NCI-H1436 (cell line): ENCODE measurements around the gene RNF149.

ENCODE experiments used
- DNase-seq: peaks from one replicate; lab custom pipeline; 2025; lab: John Stamatoyannopoulos, UW

Gene RNF149

GRCh38 chr2:101294861-101295260 lies 13.6 kb downstream of the RNF149 start:
- no peak for DNase-seq

DNA sequence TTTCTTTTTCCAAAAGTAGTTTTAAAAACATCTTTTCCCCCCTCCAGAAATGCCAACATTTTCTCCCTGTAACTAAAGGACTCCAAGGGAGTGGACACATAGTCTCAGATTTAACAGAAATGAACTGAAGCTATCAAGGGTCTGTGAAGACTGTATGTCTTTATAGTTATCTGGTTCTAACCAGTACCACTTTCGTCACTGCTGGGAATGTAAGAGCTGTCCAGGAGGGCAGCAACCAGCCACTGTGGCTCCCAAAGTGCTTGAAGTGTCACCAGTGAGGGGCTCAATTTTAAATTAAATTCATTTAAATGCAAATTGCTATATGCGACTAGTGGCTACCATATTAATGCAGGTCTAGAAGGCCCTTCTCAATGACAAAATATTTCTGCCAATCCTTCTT lies 15.0 kb downstream of the RNF149 start:
- no peak for DNase-seq

DNA sequence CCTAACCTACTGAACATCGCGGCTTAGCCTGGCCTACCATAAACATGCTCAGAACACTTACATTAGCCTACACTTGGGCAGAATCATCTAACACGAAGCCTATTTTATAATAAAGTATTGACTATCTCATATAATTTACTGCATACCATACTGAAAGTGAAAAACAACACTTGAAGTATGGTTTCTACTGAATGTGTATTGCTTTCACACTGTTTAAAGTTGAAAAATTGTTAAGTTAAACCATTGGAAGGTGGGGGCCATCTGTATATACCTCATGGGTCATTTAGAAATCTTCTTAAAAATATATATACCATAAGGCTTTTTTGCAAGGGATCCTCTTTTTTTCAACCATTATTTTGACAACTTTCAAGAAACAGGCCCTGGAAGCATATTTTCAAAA lies 16.5 kb downstream of the RNF149 start:
- no peak for DNase-seq

GRCh38 chr2:101290711-101291110 lies 17.8 kb downstream of the RNF149 start:
- no peak for DNase-seq

DNA sequence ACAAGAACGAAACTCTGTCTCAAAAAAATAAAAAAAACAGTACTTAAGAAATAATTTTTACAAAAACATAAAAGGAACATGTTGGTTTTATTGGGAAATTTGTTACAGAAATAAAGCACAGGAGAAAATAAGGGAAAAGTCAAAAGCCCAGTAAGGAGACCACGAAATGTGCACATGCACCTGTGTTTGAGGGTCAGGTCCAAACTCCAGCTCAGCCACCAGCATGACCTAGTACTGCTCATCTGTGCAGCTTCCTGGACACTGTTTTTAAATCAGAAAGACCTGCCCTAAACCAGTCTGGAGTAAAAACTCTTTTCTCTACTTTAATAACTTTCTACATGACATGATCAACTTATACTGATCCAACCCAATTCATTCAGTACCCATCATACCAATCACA lies 21.2 kb downstream of the RNF149 start:
- no peak for DNase-seq

- DNase-seq, result no peak
Observed at GRCh38 chr2:101286684-101287083, 21.8 kb downstream of the RNF149 start.

GRCh38 chr2:101282980-101283379 lies 25.5 kb downstream of the RNF149 start:
- no peak for DNase-seq

DNA sequence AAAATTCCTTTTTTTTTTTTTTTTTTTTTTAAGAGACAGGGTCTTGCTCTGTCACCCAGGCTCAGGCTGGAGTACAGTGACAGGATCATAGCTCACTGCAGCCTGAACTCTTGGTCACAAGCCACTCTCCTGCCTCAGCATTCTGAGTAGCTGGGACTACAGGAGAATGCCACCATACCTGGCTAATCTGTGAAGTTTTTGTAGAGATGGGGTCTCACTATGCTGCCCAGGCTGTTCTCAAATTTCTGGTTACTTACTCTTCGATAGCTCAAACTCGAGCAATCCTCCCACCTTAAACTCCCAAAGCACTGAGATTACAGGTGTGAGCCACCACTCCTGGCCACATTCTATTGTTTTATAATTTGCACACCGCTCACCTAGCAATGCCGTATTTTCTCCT lies 27.0 kb downstream of the RNF149 start:
- DNase-seq, result no peak

GRCh38 chr2:101278925-101279324 lies 29.6 kb downstream of the RNF149 start:
- no peak for DNase-seq

- DNase-seq, result no peak
Observed at GRCh38 chr2:101277111-101277510, 31.4 kb downstream of the RNF149 start.

GRCh38 chr2:101274142-101274541 lies 34.4 kb downstream of the RNF149 start:
- DNase-seq, result no peak

- DNase-seq, result no peak
Observed at GRCh38 chr2:101273056-101273455, 35.4 kb downstream of the RNF149 start.

DNA sequence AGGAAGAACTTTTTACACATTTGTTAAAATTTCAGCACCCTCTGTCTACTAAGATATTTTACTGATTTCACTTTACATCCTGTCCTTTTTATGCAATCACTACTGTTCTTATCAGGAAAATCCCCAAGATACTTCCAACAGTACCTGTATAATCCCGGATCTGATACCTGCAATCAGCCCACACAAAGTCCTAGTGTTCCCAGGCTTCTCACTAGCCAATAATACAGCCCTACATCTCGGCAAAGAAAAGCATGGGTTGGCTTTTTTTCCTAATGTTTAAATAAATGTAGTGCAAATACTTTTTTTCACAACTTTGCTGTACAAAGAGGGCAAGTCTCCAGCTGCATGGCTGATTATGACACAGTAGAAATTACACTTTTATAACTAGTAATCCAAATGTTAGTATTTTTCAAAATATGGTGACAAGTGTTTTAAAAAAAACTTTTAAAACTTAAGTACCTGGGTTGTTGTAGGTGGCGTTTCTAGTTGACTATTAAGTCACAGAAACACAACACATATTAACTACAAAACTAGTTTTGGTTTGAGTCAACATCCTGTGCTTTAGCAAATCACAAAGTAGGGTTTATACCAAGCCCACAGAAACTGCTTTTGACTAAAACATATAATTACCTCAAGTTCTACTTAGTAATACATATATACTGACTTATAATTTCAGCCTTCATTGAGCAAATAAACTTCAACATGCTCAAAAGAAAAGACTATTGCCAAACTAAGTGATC lies 36.3 kb downstream of the RNF149 start:
- DNase-seq, result no peak

- DNase-seq, result no peak
Observed at GRCh38 chr2:101270700-101271259, 37.7 kb downstream of the RNF149 start.

DNA sequence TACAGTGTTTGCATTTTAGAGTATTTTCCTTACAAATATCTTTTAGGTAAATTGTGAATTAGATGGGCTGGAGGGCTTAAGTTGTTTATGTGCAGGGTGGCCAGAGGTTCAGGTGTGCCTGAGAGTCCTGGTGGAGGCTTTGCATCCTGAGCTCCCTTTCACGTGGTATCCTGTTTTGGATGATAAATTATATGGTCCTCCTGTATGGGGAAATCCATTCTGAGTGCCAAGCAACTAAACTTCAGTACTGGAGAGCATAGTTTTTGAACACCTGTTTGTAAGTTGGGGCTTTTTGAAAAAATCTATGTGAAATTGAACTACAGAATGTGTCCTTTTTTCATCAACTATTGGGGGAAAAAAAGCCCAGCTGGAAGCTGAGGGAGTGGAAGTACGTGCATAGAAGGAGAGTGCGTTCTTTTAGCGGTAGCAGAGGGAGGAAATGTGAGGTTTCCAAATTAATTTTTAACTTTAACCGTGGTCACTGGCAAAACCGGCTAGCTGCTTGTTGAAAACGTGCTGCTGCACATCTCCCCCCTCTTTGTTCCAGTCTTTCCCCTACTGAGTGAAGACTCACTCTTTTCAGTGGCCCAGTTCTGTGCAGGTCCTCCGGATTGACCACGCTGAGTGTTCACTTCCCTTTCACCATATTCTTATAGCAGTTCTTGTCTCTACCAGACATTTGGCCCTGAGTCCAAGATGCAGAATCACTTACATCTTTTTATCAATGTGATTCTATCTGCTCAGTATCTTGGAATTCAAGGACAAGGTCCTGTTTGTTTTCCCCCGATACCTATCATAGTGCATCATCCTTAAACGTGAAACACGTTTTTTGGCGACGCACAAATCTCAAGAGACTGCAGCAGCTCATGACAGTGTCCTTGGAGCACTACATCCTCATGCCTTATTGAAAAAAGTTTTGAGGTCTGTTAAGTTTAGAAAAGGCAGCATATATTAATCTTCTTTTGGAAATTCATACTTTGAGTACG lies 40.5 kb downstream of the RNF149 start:
- DNase-seq, result no peak

DNA sequence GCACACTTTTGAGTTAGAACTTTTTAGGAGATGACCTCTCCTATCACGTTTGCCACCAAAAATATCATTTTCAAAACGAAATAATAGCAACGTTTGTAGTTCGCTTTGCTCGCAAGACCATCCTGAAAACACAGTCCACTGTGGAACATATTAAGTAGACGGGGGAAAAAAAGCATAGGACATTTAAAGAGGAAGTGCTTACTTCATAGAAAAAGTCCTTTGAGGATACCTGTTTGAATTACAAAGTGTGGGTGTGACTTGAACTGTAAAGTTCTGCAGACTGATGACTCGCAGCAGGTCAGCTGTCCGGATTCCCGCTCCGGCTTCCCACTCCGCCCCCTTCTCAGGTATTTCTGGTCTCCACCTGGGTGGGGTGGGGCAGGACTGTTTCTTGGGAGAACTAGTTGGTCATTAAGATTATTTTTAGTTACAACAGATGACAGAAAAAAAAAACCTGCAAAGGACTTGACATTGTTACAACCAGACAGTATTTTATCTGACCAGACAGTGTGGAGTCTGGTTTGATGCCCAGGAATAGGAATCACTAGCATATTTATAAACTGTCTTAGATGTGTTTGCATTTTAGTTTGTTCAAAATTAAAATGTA lies 42.5 kb downstream of the RNF149 start:
- DNase-seq, result no peak

DNA sequence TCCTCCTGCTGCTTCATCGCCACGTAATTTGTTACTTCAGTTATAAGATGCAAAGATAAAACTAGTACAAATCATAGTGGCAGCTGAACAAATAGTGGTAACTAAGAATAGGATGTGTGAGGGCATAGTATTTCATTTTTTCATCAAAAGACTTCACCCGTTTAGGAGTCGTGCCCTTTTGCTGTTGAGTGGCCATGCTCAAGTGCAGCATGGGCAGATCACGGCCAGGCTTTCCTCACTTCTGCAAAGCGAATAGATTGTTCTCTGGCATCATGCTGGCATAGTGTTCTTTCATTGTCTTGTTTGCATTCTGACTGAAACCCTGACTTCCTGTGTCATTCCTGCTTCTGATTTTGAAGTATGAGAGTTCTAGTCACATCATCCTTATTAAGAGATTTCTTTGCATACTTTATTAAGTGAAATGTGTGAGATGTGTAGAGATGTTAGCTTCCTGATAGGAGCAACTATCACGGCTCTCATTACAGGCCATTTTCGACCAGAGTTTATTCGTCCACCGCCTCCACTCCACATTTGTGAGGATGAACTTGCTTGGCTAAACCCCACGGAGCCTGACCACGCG lies 44.1 kb downstream of the RNF149 start:
- DNase-seq, result no peak

DNA sequence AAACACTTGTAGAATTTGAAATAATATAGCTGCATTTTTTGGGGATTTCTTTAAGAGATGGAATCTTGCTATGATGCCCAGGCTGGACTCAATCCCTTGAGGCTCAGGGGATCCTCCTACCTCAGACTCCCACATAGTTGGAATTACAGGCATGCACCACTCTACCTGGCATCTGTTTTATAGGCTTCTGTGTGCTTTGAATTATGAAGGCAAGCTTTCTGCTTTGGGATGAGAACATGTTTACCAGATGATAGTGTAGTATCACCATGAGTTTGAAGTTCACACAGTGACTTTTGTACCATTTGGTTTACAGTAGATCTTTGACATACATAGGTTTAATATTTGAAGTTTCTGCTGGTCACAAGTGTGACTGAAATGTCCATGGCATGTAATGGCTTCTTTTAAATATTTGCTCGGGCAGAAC lies 45.1 kb downstream of the RNF149 start:
- no peak for DNase-seq

DNA sequence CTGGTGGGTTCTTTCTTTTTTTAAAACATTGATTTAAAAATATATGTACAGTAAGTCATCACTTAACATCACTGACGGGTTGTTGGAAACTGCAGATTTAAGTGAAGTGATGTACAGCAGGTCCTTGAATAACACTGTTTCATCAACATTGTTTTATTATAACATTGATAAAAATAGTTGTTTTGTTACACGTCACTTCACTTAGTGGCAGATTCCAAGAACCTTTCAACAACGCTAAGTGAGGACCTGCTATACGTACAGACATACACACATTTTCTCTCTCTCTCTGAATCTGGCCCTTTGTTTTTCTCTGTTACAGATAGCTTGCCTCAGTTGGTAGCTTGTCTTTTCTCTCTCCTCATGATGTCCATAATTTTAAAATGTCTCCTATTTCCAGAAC lies 46.4 kb downstream of the RNF149 start:
- no peak for DNase-seq

GRCh38 chr2:101258804-101259203 lies 49.7 kb downstream of the RNF149 start:
- DNase-seq, result no peak

DNA sequence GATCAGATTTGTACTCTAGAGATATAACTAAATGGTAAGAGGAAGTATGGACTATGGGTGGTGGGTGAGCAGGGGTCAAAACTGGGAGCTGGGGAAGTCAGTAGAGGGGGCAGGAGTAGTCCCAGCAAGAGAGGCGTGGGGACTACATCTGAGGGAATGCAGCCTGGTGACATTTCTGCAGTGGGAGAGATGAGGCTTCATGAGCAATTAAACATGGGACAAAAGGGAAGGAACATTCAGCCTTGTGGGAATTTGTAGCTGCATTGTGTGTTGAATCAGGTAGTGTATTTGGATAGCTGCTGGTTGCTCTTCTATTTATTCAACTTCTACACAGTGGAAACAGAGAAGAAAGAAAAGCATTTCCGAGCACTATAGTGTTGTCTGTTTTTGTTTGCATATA lies 52.2 kb downstream of the RNF149 start:
- no peak for DNase-seq

- no peak for DNase-seq
Observed at GRCh38 chr2:101255501-101255900, 53.0 kb downstream of the RNF149 start.
